Activated CD4-positive, CD25-positive, alpha-beta regulatory T cell (primary cell): ENCODE measurements around the gene PKN1.

ENCODE experiments used
- DNase-seq, 4 experiments: peaks; one replicate each; lab custom pipeline; 2025; lab: John Stamatoyannopoulos, UW

PKN1 gene

GRCh38 chr19:14463747-14464146 is 30.6 kb downstream of the PKN1 start:
- no peak for DNase-seq

GRCh38 chr19:14467391-14467790 is 34.3 kb downstream of the PKN1 start:
- DNase-seq = no peak

- DNase-seq = no peak
These were observed 34.7 kb downstream of the PKN1 start for GRCh38 chr19:14467816-14468215.

GRCh38 chr19:14470031-14470876 is 37.1 kb downstream of the PKN1 start:
- no peak for DNase-seq

- DNase-seq = no peak
These were observed 38.5 kb downstream of the PKN1 start for GRCh38 chr19:14471436-14472187.

- DNase-seq = peak; percentile 67 to 84 (median 74)
These were observed 39.3 kb downstream of the PKN1 start for GRCh38 chr19:14472202-14472938.

- no peak for DNase-seq
These were observed 40.2 kb downstream of the PKN1 start for GRCh38 chr19:14473073-14473977.

GRCh38 chr19:14473978-14474578 is 41.0 kb downstream of the PKN1 start:
- no peak for DNase-seq

GRCh38 chr19:14474827-14475226 is 41.7 kb downstream of the PKN1 start:
- DNase-seq = no peak

- no peak for DNase-seq
These were observed 42.4 kb downstream of the PKN1 start, which contains the start of gene PTGER1 for GRCh38 chr19:14475251-14476073. Gene PTGER1, minus strand, starts transcription at chr19:14475354. Its CDS starts 1,034 bp downstream, at chr19:14474320.

- no peak for DNase-seq
These were observed 43.2 kb downstream of the PKN1 start for GRCh38 chr19:14476327-14476672.

- no peak for DNase-seq
These were observed 43.7 kb downstream of the PKN1 start for GRCh38 chr19:14476673-14477401.

- DNase-seq = no peak
These were observed 44.5 kb downstream of the PKN1 start for GRCh38 chr19:14477418-14478112.

GRCh38 chr19:14478113-14478545 is 45.0 kb downstream of the PKN1 start:
- DNase-seq = no peak

- no peak for DNase-seq
These were observed 46.3 kb downstream of the PKN1 start for GRCh38 chr19:14479309-14479974.

GRCh38 chr19:14479975-14480699 is 47.0 kb downstream of the PKN1 start:
- DNase-seq = peak; percentile 41 to 53 (median 49)

- DNase-seq = no peak
These were observed 47.6 kb downstream of the PKN1 start for GRCh38 chr19:14480700-14481079.
